Measurements from ENCODE around the gene PPIF. TPM values are rescaled to one million over a fixed set of nuclear protein-coding genes. Genes with fewer than 3 reads are reported as not detected.

The PPIF gene
- total and polyA plus RNA-seq, 2 donors (not counting 3 experiments of a cell fraction or from before 2014, with no cell fraction given): 50.7 to 51.2 TPM

DNA sequence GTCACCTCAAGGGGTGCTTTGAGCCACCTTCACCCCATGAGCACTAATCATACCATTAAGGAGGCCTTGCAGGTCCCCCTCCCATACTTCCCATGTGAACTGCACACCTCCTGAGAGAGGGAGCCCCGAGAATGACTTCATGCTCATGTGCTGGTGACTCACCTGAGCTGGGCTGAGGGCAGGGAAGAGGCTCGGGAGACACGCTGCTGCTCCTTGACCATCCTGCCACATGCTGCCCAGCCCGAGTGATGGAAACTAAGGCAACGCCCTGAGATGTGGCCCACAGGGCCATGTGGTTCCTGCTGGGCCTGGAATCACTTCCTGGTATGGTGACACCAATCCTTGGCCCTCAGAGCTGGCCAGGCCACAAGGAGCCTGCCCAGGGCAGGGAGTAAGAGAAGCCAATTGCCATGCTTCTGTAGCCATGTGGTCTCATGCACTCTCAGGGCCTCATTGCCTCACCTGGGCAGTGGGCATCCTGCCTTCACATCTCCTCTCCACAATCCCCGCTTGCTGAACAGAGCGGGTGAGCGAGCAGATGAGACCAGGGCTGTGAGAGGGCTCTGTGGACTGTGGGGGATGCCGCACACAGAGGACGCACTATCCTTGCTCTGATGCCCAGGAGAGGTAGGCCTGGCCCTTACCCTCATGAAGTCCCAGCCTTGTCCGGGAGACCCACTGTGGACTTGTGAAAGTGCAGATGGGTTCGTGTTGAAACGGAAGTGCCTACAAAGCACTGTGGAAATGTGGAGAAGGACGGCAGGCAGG lies 18.3 kb upstream of the PPIF start:
- Histone ChIP-seq H2AFZ (ENCODE audit: low read depth, low read length) (no peak overlapping the region), H3K27me3 (ENCODE audit: control insufficient read depth in 2 of 2, insufficient read depth in 2 of 2, low read length in 2 of 2) (peaks cover 0 to 10% of the 10 kb centered on the region in 2 experiments), H3K79me2 (ENCODE audit: control insufficient read depth, insufficient read depth, low read length) (no peaks in the 10 kb centered on the region), H3K9me3 (replicated peaks; ENCODE audit: control insufficient read depth, insufficient read depth, low read length) (no peaks in the 10 kb centered on the region), H3K36me3 (ENCODE audit: control insufficient read depth in 2 of 2, extremely low read depth in 1 of 2, insufficient read depth in 2 of 2, low read length in 2 of 2) (no peaks in the 10 kb centered on the region), H3K4me2 (ENCODE audit: insufficient read depth, low read length) (no peak overlapping the region), H3K9me1 (replicated peaks; ENCODE audit: control insufficient read depth, extremely low read depth, insufficient read depth, low read length) (no peaks in the 10 kb centered on the region), H3K4me1 (ENCODE audit: control insufficient read depth, extremely low read depth, insufficient read depth, low read length) (no peaks in the 10 kb centered on the region), H3K9ac (replicated peaks; ENCODE audit: extremely low read depth, insufficient read depth, low read length) (no peak overlapping the region), H3K4me3 (replicated peaks in 1 of 3; ENCODE audit: insufficient read depth in 1 of 3, low read depth in 1 of 3, low read length in 3 of 3) (no peak overlapping the region), H4K20me1 (replicated peaks; ENCODE audit: control insufficient read depth, extremely low read depth, insufficient read depth, low read length) (no peaks in the 10 kb centered on the region), H3K27ac (ENCODE audit: insufficient read depth, low read depth, low read length) (no peak overlapping the region)
- DNase-seq (ENCODE audit: low read depth, low spot score) (no peak), FAIRE-seq (no peak)
- TF ChIP-seq GATA2 (IDR thresholded peaks at IDR 0.05; ENCODE audit: insufficient read depth, insufficient read length, low read depth, low read length): no peak
- no peak for TF ChIP-seq POLR2A (IDR thresholded peaks at IDR 0.05; ENCODE audit: low read depth, low read length)
- no peak for TF ChIP-seq JUN (IDR thresholded peaks at IDR 0.05; ENCODE audit: borderline replicate concordance, insufficient read depth, insufficient read length, low read depth)
- TF ChIP-seq, protein P1, sequence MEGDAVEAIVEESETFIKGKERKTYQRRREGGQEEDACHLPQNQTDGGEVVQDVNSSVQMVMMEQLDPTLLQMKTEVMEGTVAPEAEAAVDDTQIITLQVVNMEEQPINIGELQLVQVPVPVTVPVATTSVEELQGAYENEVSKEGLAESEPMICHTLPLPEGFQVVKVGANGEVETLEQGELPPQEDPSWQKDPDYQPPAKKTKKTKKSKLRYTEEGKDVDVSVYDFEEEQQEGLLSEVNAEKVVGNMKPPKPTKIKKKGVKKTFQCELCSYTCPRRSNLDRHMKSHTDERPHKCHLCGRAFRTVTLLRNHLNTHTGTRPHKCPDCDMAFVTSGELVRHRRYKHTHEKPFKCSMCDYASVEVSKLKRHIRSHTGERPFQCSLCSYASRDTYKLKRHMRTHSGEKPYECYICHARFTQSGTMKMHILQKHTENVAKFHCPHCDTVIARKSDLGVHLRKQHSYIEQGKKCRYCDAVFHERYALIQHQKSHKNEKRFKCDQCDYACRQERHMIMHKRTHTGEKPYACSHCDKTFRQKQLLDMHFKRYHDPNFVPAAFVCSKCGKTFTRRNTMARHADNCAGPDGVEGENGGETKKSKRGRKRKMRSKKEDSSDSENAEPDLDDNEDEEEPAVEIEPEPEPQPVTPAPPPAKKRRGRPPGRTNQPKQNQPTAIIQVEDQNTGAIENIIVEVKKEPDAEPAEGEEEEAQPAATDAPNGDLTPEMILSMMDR (IDR thresholded peaks at IDR 0.05; ENCODE audit: extremely low read depth in 1 of 2, insufficient read depth in 1 of 2, low read depth in 1 of 2, low read length in 2 of 2): no peak
- no peak for TF ChIP-seq MYC (IDR thresholded peaks at IDR 0.05; ENCODE audit: low read depth, low read length)
- no peak for TF ChIP-seq FOS (IDR thresholded peaks at IDR 0.05; ENCODE audit: borderline replicate concordance, insufficient read depth, low read length)
- TF ChIP-seq, protein P2, sequence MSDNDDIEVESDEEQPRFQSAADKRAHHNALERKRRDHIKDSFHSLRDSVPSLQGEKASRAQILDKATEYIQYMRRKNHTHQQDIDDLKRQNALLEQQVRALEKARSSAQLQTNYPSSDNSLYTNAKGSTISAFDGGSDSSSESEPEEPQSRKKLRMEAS (IDR thresholded peaks at IDR 0.05; ENCODE audit: insufficient read depth, insufficient read length): no peak
- no peak for TF ChIP-seq POLR2AphosphoS5 (IDR thresholded peaks at IDR 0.05; ENCODE audit: insufficient read depth, low read depth, low read length)
- TF ChIP-seq EZH2 (IDR thresholded peaks at IDR 0.05; ENCODE audit: borderline replicate concordance, low read depth, low read length, severe bottlenecking): no peak
- dilution Hi-C loops (cut with MboI; ENCODE audit: extremely low pct_ligation_motif_present, low sequenced_read_pairs) (no loop called here), intact Hi-C loops (cut with micrococcal nuclease) (no loop called here)
- ChIA-PET CTCF (interaction anchor here (1.5 to 1.8 kb wide), 2 partner anchors 13 to 16 kb away, joined by 3 to 5 read pairs; no protein-coding TSS in a partner anchor), POLR2A (no interaction called here)
- BruUV-seq (replicated peaks): no TSS peak
